ENCODE measurements around the gene HEATR5B. TPM values are rescaled to one million over a fixed set of nuclear protein-coding genes. Genes with fewer than 3 reads are reported as not detected.

HEATR5B gene
- polyA plus RNA-seq, 2 donors, result 7.7 to 9.0 TPM

DNA sequence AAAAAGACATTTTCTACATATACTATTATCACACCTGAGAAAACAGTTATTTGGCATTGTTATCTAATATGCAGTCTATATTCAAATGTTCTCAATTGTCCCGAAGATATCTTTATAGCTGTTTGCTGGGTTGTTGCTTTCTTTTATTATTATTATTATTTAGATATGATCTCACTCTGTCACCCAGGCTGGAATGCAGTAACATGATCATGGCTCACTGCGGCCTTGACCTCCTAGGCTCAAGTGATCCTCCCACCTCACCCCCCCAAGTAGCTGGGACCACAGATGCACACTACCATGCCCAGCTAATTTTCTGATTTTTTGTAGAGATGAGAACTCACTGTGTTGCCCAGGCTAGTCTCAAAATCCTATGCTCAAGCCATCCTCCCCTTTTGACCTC lies 20.0 kb upstream of the HEATR5B start:
- WGBS, 2 donors, result 93 to 98% methylated on average over 2 of the region's 2 CpGs
- Histone ChIP-seq H3K27ac (ENCODE audit: low read depth in 2 of 2, low read length in 1 of 2) (no peak overlapping the region), H3K9me3 (ENCODE audit: control insufficient read depth in 2 of 2, insufficient read depth in 1 of 2, low read depth in 1 of 2, low read length in 1 of 2) (no peaks in the 10 kb centered on the region), H3K4me1 (ENCODE audit: control insufficient read depth in 2 of 2, insufficient read depth in 2 of 2, low read length in 1 of 2) (no peaks in the 10 kb centered on the region), H3K27me3 (ENCODE audit: control insufficient read depth in 1 of 2, insufficient read depth in 2 of 2, low read length in 2 of 2) (no peaks in the 10 kb centered on the region), H3K36me3 (ENCODE audit: control insufficient read depth in 2 of 2, insufficient read depth in 2 of 2, low read length in 1 of 2) (peaks cover 4 to 5% of the 10 kb centered on the region in 2 donors), H3K4me3 (ENCODE audit: low read depth in 1 of 2, low read length in 2 of 2) (no peak overlapping the region)

DNA sequence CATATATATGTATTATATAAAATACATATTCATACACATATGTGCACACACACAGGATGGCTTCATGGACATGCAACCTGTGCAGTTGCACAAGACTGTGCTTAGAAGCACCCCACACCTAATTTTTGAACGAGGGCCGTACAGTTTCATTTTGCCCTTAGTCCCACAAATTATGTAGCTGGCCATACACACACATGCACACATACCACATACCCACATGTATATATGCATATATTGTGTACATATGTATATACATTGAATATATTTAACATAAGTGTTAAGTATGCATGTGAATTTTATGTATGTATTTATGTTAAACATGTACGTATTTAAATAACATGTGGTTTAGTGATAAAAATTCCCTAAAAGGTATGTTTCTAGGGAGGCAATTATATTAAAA lies 18.4 kb upstream of the HEATR5B start:
- Histone ChIP-seq H3K4me3 (ENCODE audit: low read depth in 1 of 2, low read length in 2 of 2) (no peak overlapping the region), H3K9me3 (ENCODE audit: control insufficient read depth in 2 of 2, insufficient read depth in 1 of 2, low read depth in 1 of 2, low read length in 1 of 2) (no peaks in the 10 kb centered on the region), H3K27ac (ENCODE audit: low read depth in 2 of 2, low read length in 1 of 2) (no peak overlapping the region), H3K4me1 (ENCODE audit: control insufficient read depth in 2 of 2, insufficient read depth in 2 of 2, low read length in 1 of 2) (no peaks in the 10 kb centered on the region), H3K27me3 (ENCODE audit: control insufficient read depth in 1 of 2, insufficient read depth in 2 of 2, low read length in 2 of 2) (no peaks in the 10 kb centered on the region), H3K36me3 (ENCODE audit: control insufficient read depth in 2 of 2, insufficient read depth in 2 of 2, low read length in 1 of 2) (peaks cover 2 to 3% of the 10 kb centered on the region in 2 donors)
- 90 to 97% methylated on average over 3 of the region's 3 CpGs for WGBS, 2 donors

DNA sequence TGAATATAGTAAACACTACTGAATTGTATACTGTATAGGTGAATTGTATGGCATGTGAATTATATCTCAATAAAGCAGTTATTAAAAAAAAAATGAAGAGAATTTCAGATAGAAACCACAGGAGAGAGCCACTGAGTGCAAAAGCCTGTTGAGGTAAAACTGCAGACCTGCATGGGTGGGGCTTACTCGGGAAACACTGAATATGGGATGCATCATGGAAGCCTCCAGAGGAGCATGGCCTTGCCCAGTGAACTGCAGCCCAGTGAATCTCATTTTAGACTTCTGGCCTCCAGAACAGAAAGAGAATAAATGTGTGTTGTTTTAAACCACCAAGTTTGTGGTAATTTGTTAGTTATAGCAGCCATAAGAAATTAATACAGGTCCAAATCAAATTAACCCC lies 15.9 kb upstream of the HEATR5B start:
- Histone ChIP-seq H3K36me3 (ENCODE audit: control insufficient read depth in 2 of 2, insufficient read depth in 2 of 2, low read length in 1 of 2) (peaks cover 2 to 3% of the 10 kb centered on the region in 2 donors), H3K4me1 (ENCODE audit: control insufficient read depth in 2 of 2, insufficient read depth in 2 of 2, low read length in 1 of 2) (no peaks in the 10 kb centered on the region), H3K27me3 (ENCODE audit: control insufficient read depth in 1 of 2, insufficient read depth in 2 of 2, low read length in 2 of 2) (no peaks in the 10 kb centered on the region), H3K9me3 (ENCODE audit: control insufficient read depth in 2 of 2, insufficient read depth in 1 of 2, low read depth in 1 of 2, low read length in 1 of 2) (no peaks in the 10 kb centered on the region), H3K27ac (ENCODE audit: low read depth in 2 of 2, low read length in 1 of 2) (no peak overlapping the region), H3K4me3 (ENCODE audit: low read depth in 1 of 2, low read length in 2 of 2) (no peak overlapping the region)
- WGBS, 2 donors, result 59 to 83% methylated on average over 1 of the region's 1 CpG

DNA sequence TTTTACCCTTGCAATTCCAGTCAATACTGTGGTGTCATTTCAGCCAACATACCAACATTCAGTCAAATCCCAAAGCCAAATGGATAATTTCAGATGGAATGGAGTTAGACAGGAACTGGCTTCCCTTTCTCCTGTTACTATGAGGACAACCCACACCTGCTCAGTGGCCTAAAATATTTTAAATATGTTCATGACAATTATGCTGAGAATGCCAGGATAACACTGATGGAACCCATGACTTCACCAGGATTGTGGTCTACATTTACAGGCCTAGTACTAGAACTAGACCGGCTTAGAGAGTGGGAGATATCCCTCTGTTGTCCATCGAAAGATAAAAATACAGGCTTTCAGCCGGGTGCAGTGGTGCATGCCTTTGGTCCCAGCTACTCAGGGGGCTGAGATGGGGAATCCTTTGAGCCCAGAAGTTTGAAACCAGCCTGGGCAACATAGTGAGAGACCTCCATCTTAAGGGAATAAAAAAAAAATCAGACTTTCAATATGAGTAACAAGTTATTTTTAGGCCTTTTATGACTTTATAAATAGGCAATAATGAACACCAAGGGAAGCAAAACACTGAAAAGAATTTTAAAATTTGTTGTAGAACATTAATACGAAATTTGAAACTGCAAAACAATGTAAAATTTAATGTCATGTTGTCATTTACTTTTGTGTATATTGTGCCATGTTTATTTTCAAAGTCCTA lies 14.4 kb upstream of the HEATR5B start:
- H3K4me1 ChIP-seq (ENCODE audit: control insufficient read depth in 2 of 2, insufficient read depth in 2 of 2, low read length in 1 of 2), result no peaks in the 10 kb centered on the region
- no peak overlapping the region for H3K4me3 ChIP-seq (ENCODE audit: low read depth in 1 of 2, low read length in 2 of 2)
- no peak overlapping the region for H3K27ac ChIP-seq (ENCODE audit: low read depth in 2 of 2, low read length in 1 of 2)
- H3K9me3 ChIP-seq (ENCODE audit: control insufficient read depth in 2 of 2, insufficient read depth in 1 of 2, low read depth in 1 of 2, low read length in 1 of 2), result no peaks in the 10 kb centered on the region
- no peaks in the 10 kb centered on the region for H3K27me3 ChIP-seq (ENCODE audit: control insufficient read depth in 1 of 2, insufficient read depth in 2 of 2, low read length in 2 of 2)
- WGBS, 2 donors, result 93 to 95% methylated on average over 4 of the region's 4 CpGs
- H3K36me3 ChIP-seq (ENCODE audit: control insufficient read depth in 2 of 2, insufficient read depth in 2 of 2, low read length in 1 of 2), result peaks cover 3 to 5% of the 10 kb centered on the region in 2 donors

DNA sequence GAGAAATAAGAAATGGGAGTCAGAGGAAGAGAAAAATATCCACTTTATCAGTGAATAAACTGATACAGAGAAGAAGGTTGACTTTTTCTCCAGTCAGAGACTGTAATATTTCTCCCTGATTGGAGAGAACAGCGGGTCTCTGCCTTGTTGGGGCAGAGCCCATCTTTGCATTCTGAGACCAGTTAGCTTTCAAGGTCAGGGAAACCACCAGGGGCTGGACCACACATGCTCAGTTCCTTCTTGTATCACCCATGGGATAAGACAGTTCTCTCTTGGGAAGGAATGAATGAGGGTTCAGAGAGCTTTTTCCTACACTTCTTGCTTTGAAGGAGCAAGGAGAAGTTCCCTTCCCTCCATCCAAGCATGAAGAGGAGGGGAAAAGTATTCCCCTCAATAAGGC lies 12.4 kb upstream of the HEATR5B start:
- H3K36me3 ChIP-seq (ENCODE audit: control insufficient read depth in 2 of 2, insufficient read depth in 2 of 2, low read length in 1 of 2), result peaks cover 3 to 9% of the 10 kb centered on the region in 2 donors

DNA sequence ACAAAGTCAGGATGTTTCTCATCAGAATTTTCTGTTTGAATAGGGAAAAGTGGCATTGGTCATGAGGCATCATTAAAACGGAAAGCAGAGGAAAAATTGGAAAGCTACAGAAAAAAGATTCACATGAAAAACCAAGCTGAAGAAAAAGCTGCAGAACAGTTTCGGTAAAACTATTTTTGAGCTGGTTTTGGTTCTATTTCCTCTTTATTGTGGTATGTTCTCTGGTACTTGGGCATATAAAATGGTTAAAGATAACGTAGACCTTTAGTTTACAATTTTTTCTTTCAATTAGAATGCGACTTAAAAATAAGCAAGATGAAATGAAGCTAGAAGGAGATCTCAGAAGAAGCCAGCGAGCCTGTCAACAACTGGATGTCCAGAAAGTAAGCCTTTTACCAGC lies 7.7 kb upstream of the HEATR5B start:
- 80 to 82% methylated on average over 5 of the region's 5 CpGs for WGBS, 2 donors
- H3K27me3 ChIP-seq (ENCODE audit: control insufficient read depth in 1 of 2, insufficient read depth in 2 of 2, low read length in 2 of 2), result no peaks in the 10 kb centered on the region
- no peak overlapping the region for H3K27ac ChIP-seq (ENCODE audit: low read depth in 2 of 2, low read length in 1 of 2)
- H3K4me1 ChIP-seq (ENCODE audit: control insufficient read depth in 2 of 2, insufficient read depth in 2 of 2, low read length in 1 of 2), result no peaks in the 10 kb centered on the region
- H3K9me3 ChIP-seq (ENCODE audit: control insufficient read depth in 2 of 2, insufficient read depth in 1 of 2, low read depth in 1 of 2, low read length in 1 of 2), result no peaks in the 10 kb centered on the region
- no peak overlapping the region for H3K4me3 ChIP-seq (ENCODE audit: low read depth in 1 of 2, low read length in 2 of 2)
- peaks cover 0 to 12% of the 10 kb centered on the region in 2 donors for H3K36me3 ChIP-seq (ENCODE audit: control insufficient read depth in 2 of 2, insufficient read depth in 2 of 2, low read length in 1 of 2)

More for the DNA sequence above, 12.4 kb upstream of the HEATR5B start:
- H3K4me1 ChIP-seq (ENCODE audit: control insufficient read depth in 2 of 2, insufficient read depth in 2 of 2, low read length in 1 of 2), result no peaks in the 10 kb centered on the region
- WGBS, 2 donors, result 95 to 98% methylated on average over 1 of the region's 1 CpG
- H3K4me3 ChIP-seq (ENCODE audit: low read depth in 1 of 2, low read length in 2 of 2), result no peak overlapping the region
- H3K27ac ChIP-seq (ENCODE audit: low read depth in 2 of 2, low read length in 1 of 2), result no peak overlapping the region
- H3K9me3 ChIP-seq (ENCODE audit: control insufficient read depth in 2 of 2, insufficient read depth in 1 of 2, low read depth in 1 of 2, low read length in 1 of 2), result no peaks in the 10 kb centered on the region
- H3K27me3 ChIP-seq (ENCODE audit: control insufficient read depth in 1 of 2, insufficient read depth in 2 of 2, low read length in 2 of 2), result no peaks in the 10 kb centered on the region

DNA sequence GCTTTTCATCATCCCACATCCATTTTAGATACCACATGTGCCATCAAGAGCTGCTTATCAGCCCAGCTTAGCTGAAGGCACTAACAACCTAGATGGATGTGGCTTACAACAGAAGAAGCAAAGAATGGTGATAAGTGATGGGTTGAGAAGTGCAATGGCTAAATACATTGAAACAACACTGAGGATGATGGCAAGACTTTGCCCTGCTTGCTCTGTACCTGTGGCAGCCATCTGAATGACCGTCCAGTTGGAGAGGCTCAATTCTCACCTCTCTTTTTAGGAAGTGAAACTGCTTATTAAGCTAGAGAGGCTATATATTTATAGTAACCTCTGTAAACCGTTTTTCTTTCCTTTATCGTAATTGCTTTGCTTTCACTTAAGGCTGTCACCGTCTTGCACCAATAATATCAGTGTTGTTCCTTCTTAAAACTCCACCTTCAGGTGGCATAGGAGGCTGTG lies 5.9 kb upstream of the HEATR5B start:
- H3K36me3 ChIP-seq (ENCODE audit: control insufficient read depth in 2 of 2, insufficient read depth in 2 of 2, low read length in 1 of 2), result peaks cover 0 to 12% of the 10 kb centered on the region in 2 donors
- H3K9me3 ChIP-seq (ENCODE audit: control insufficient read depth in 2 of 2, insufficient read depth in 1 of 2, low read depth in 1 of 2, low read length in 1 of 2), result no peaks in the 10 kb centered on the region
- H3K27ac ChIP-seq (ENCODE audit: low read depth in 2 of 2, low read length in 1 of 2), result no peak overlapping the region
- 85 to 88% methylated on average over 4 of the region's 4 CpGs for WGBS, 2 donors
- H3K4me1 ChIP-seq (ENCODE audit: control insufficient read depth in 2 of 2, insufficient read depth in 2 of 2, low read length in 1 of 2), result no peaks in the 10 kb centered on the region
- H3K4me3 ChIP-seq (ENCODE audit: low read depth in 1 of 2, low read length in 2 of 2), result no peak overlapping the region
- no peaks in the 10 kb centered on the region for H3K27me3 ChIP-seq (ENCODE audit: control insufficient read depth in 1 of 2, insufficient read depth in 2 of 2, low read length in 2 of 2)

DNA sequence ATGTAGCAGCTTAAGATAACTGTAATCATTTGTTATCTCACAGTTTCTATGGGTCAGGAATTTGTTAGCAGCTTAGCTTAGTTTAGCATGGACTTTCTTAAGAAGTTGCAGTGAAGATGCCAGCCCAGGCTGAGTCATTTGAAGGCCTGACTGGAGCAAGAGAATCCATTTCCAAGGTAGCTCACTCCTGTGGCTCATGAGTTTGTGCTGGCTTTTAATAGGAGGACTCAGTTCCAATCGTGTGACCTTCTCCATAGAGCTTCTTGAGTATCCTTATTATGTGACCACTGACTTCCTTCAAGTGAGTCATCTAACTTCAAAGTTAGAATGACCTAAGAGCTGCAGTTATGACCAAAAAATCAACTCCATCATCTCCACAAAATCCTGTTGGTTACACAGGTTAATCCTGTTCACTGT lies 1.6 kb upstream of the HEATR5B start:
- Histone ChIP-seq H3K27ac (ENCODE audit: low read depth in 2 of 2, low read length in 1 of 2) (no peak overlapping the region), H3K36me3 (ENCODE audit: control insufficient read depth in 2 of 2, insufficient read depth in 2 of 2, low read length in 1 of 2) (peaks cover 2 to 8% of the 10 kb centered on the region in 2 donors), H3K4me3 (ENCODE audit: low read depth in 1 of 2, low read length in 2 of 2) (no peak overlapping the region), H3K9me3 (ENCODE audit: control insufficient read depth in 2 of 2, insufficient read depth in 1 of 2, low read depth in 1 of 2, low read length in 1 of 2) (no peaks in the 10 kb centered on the region), H3K27me3 (ENCODE audit: control insufficient read depth in 1 of 2, insufficient read depth in 2 of 2, low read length in 2 of 2) (no peaks in the 10 kb centered on the region), H3K4me1 (ENCODE audit: control insufficient read depth in 2 of 2, insufficient read depth in 2 of 2, low read length in 1 of 2) (peaks cover 0 to 6% of the 10 kb centered on the region in 2 donors)
- 65 to 83% methylated on average over 1 of the region's 1 CpG for WGBS, 2 donors

DNA sequence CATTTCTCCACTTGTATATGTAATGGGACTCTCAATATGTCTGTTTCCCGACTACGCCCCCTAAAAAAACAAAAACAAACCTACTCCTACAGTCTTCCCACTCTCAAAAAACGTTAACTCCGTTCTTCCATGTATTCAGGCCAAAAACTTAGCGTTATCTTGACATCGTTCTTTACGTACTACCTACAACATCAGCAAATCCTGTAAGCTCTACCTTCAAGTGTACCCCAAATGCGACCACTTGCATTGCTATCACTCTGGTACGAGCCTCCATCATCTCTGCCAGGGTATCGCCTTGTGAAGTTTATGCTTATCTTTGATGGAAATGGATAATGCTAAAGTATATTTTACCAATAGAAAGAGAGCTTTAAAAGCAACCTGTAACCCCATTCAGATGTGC lies 625 bp upstream of the HEATR5B start:
- Histone ChIP-seq H3K27ac (ENCODE audit: low read depth in 2 of 2, low read length in 1 of 2) (no peak overlapping the region), H3K4me1 (ENCODE audit: control insufficient read depth in 2 of 2, insufficient read depth in 2 of 2, low read length in 1 of 2) (peaks cover 0 to 6% of the 10 kb centered on the region in 2 donors), H3K36me3 (ENCODE audit: control insufficient read depth in 2 of 2, insufficient read depth in 2 of 2, low read length in 1 of 2) (peaks cover 2 to 6% of the 10 kb centered on the region in 2 donors), H3K4me3 (ENCODE audit: low read depth in 1 of 2, low read length in 2 of 2) (peak overlapping the region; percentile 75 to 82), H3K9me3 (ENCODE audit: control insufficient read depth in 2 of 2, insufficient read depth in 1 of 2, low read depth in 1 of 2, low read length in 1 of 2) (no peaks in the 10 kb centered on the region), H3K27me3 (ENCODE audit: control insufficient read depth in 1 of 2, insufficient read depth in 2 of 2, low read length in 2 of 2) (no peaks in the 10 kb centered on the region)
- WGBS, 2 donors, result 1 to 2% methylated on average over 10 of the region's 10 CpGs

DNA sequence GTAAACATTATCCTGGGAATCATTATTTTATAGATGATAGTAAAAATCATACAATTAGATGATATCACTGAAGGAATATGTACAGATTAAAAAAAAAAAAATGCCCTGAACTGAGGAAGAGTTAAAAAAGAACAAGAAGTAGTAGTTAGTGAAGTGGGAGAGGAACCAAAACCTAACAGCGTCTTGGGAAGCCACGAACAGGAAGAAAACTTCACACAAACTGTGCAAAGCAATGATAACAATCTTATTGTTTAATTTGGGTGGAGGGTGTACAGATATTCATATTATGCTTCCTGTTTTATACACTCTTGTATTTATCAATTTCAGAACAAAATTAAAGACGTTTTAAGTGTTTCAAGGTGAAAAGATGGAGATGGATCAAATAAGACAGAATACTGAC lies 3.5 kb downstream of the HEATR5B start:
- 58 to 59% methylated on average over 3 of the region's 3 CpGs for WGBS, 2 donors
- Histone ChIP-seq H3K36me3 (ENCODE audit: control insufficient read depth in 2 of 2, insufficient read depth in 2 of 2, low read length in 1 of 2) (peaks cover 2 to 6% of the 10 kb centered on the region in 2 donors), H3K4me1 (ENCODE audit: control insufficient read depth in 2 of 2, insufficient read depth in 2 of 2, low read length in 1 of 2) (peaks cover 0 to 6% of the 10 kb centered on the region in 2 donors), H3K9me3 (ENCODE audit: control insufficient read depth in 2 of 2, insufficient read depth in 1 of 2, low read depth in 1 of 2, low read length in 1 of 2) (no peaks in the 10 kb centered on the region), H3K4me3 (ENCODE audit: low read depth in 1 of 2, low read length in 2 of 2) (no peak overlapping the region), H3K27ac (ENCODE audit: low read depth in 2 of 2, low read length in 1 of 2) (no peak overlapping the region), H3K27me3 (ENCODE audit: control insufficient read depth in 1 of 2, insufficient read depth in 2 of 2, low read length in 2 of 2) (no peaks in the 10 kb centered on the region)

Data from esophagus (tissue), 2 donors.